ENCODE data around the gene TFPT. TPM values are rescaled to one million over a fixed set of nuclear protein-coding genes. Genes with fewer than 3 reads are reported as not detected.

The TFPT gene
- total and polyA plus RNA-seq, 2 of the 13 experiments (the other 11 are each of a cell fraction or from before 2014, with no cell fraction given): 8.4 to 10.7 TPM

GRCh38 chr19:54136864-54137698 is 21.6 kb upstream of the TFPT start (continued):
- TF ChIP-seq JUND (CRISPR knock-in tag; IDR thresholded peaks at IDR 0.05): no peak
- TF ChIP-seq NR2F1 (CRISPR knock-in tag; IDR thresholded peaks at IDR 0.05): no peak
- TF ChIP-seq TFAP4 (IDR thresholded peaks at IDR 0.05; ENCODE audit: borderline replicate concordance, low read depth): 0 out of 2 replicates have a peak, but pooled peaks have one; percentile 16
- no peak for TF ChIP-seq HHEX (CRISPR knock-in tag; IDR thresholded peaks at IDR 0.05)
- TF ChIP-seq ZNF883 (CRISPR knock-in tag; IDR thresholded peaks at IDR 0.05; ENCODE audit: not compliant biosample characterization): no peak
- TF ChIP-seq HNRNPUL1 (IDR thresholded peaks at IDR 0.05; ENCODE audit: low read depth, low read length): no peak
- TF ChIP-seq JUN (CRISPR knock-in tag; IDR thresholded peaks at IDR 0.05): no peak
- TF ChIP-seq, protein P1, sequence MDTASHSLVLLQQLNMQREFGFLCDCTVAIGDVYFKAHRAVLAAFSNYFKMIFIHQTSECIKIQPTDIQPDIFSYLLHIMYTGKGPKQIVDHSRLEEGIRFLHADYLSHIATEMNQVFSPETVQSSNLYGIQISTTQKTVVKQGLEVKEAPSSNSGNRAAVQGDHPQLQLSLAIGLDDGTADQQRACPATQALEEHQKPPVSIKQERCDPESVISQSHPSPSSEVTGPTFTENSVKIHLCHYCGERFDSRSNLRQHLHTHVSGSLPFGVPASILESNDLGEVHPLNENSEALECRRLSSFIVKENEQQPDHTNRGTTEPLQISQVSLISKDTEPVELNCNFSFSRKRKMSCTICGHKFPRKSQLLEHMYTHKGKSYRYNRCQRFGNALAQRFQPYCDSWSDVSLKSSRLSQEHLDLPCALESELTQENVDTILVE (CRISPR knock-in tag; IDR thresholded peaks at IDR 0.05): no peak; the same call in 1 of the 2 replicates
- TF ChIP-seq NCOA5 (CRISPR knock-in tag; IDR thresholded peaks at IDR 0.05): no peak
- no peak for TF ChIP-seq DPF2 (CRISPR knock-in tag; IDR thresholded peaks at IDR 0.05; ENCODE audit: borderline replicate concordance, low read depth)
- no peak for TF ChIP-seq GLMP (CRISPR knock-in tag; IDR thresholded peaks at IDR 0.05; ENCODE audit: borderline replicate concordance)
- no peak for TF ChIP-seq HMG20A (CRISPR knock-in tag; IDR thresholded peaks at IDR 0.05; ENCODE audit: borderline replicate concordance)
- TF ChIP-seq CTCF (CRISPR knock-in tag; IDR thresholded peaks at IDR 0.05): 0 out of 2 replicates have a peak, but pooled peaks have one; percentile 8
- no peak for TF ChIP-seq HOXA7 (CRISPR knock-in tag; IDR thresholded peaks at IDR 0.05)
- no peak for TF ChIP-seq ZNF446 (CRISPR knock-in tag; IDR thresholded peaks at IDR 0.05)
- TF ChIP-seq IRF2 (CRISPR knock-in tag; IDR thresholded peaks at IDR 0.05): no peak; the same call in 1 of the 2 replicates
- TF ChIP-seq SRSF4 (IDR thresholded peaks at IDR 0.05; ENCODE audit: low read depth, low read length, poor library complexity, severe bottlenecking): no peak
- no peak for TF ChIP-seq SALL2 (CRISPR knock-in tag; IDR thresholded peaks at IDR 0.05)
- TF ChIP-seq ZKSCAN5 (CRISPR knock-in tag; IDR thresholded peaks at IDR 0.05): no peak
- TF ChIP-seq ZUFSP (CRISPR knock-in tag; IDR thresholded peaks at IDR 0.05; ENCODE audit: borderline replicate concordance): no peak
- TF ChIP-seq HNF4A (CRISPR knock-in tag; IDR thresholded peaks at IDR 0.05): no peak
- no peak for TF ChIP-seq ZNF263 (CRISPR knock-in tag; IDR thresholded peaks at IDR 0.05)
- no peak for TF ChIP-seq SIX4 (CRISPR knock-in tag; IDR thresholded peaks at IDR 0.05)
